Measurements from ENCODE around the gene ATP8B1.

ATP8B1 gene

DNA sequence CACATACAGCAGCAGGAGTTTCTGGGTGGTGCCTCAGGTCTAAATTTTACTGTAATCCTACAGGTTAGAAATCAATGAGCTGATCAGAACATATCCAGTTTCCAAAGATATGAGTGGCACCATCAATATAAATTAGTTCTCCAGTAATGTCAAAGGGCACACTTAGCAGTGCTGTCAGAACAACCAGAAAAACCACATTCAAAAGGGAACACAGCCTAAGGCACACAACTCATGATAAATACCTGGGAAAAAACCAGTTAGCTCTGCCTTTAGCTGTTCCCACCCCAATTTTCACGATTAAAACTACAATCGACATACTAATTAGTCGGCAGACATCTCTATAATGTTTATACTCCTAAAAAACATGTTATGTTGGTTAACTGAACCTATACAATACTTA, 31.5 kb downstream of the ATP8B1 start:
- H3K27me3 ChIP-seq (ENCODE audit: control insufficient read depth in 2 of 2, insufficient read depth in 2 of 2, low read length in 2 of 2) = no peaks in the 10 kb centered on the region
- peaks cover 4 to 9% of the 10 kb centered on the region in 2 donors for H3K36me3 ChIP-seq (ENCODE audit: control insufficient read depth in 2 of 2, insufficient read depth in 2 of 2, low read length in 2 of 2)
- peak overlapping the region; percentile 48 to 69 for H3K9ac ChIP-seq (ENCODE audit: low read depth in 1 of 2, low read length in 2 of 2)
- no peaks in the 10 kb centered on the region for H3K9me3 ChIP-seq (ENCODE audit: control insufficient read depth in 2 of 2, low read length in 2 of 2)
- peaks cover 48 to 80% of the 10 kb centered on the region in 2 donors for H3K4me1 ChIP-seq (ENCODE audit: control insufficient read depth in 2 of 2, insufficient read depth in 2 of 2, low read length in 2 of 2)
- peak overlapping the region; percentile 82 to 96 for H3K27ac ChIP-seq (ENCODE audit: low read depth in 2 of 2, low read length in 2 of 2)
- H3K4me3 ChIP-seq (ENCODE audit: low read length in 2 of 2) = peak overlapping the region in 1 of 2 donors; percentile 34

DNA sequence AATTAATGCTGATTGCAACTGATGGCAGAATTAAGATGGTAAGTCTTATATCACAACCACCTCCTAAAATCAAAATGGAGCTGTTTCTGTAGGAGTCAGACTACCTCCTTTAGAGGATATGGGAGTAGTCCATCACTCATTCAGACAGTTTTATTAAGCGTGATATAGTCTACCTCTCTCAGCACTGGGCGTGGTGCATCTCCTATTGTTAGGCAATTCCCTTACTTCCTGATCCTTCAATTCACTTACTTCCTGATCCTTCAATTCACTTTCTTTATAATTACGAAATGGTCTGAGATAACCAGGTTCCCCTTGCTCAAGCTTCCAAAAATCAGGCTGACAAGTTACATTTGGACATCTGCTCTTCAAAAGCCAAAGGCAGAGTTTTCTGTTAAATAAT, 31.9 kb downstream of the ATP8B1 start:
- peak overlapping the region; percentile 82 to 96 for H3K27ac ChIP-seq (ENCODE audit: low read depth in 2 of 2, low read length in 2 of 2)
- no peaks in the 10 kb centered on the region for H3K9me3 ChIP-seq (ENCODE audit: control insufficient read depth in 2 of 2, low read length in 2 of 2)
- H3K36me3 ChIP-seq (ENCODE audit: control insufficient read depth in 2 of 2, insufficient read depth in 2 of 2, low read length in 2 of 2) = peaks cover 4 to 10% of the 10 kb centered on the region in 2 donors
- peak overlapping the region; percentile 48 to 69 for H3K9ac ChIP-seq (ENCODE audit: low read depth in 1 of 2, low read length in 2 of 2)
- H3K27me3 ChIP-seq (ENCODE audit: control insufficient read depth in 2 of 2, insufficient read depth in 2 of 2, low read length in 2 of 2) = no peaks in the 10 kb centered on the region
- peaks cover 47 to 78% of the 10 kb centered on the region in 2 donors for H3K4me1 ChIP-seq (ENCODE audit: control insufficient read depth in 2 of 2, insufficient read depth in 2 of 2, low read length in 2 of 2)
- H3K4me3 ChIP-seq (ENCODE audit: low read length in 2 of 2) = peak overlapping the region in 1 of 2 donors; percentile 34

DNA sequence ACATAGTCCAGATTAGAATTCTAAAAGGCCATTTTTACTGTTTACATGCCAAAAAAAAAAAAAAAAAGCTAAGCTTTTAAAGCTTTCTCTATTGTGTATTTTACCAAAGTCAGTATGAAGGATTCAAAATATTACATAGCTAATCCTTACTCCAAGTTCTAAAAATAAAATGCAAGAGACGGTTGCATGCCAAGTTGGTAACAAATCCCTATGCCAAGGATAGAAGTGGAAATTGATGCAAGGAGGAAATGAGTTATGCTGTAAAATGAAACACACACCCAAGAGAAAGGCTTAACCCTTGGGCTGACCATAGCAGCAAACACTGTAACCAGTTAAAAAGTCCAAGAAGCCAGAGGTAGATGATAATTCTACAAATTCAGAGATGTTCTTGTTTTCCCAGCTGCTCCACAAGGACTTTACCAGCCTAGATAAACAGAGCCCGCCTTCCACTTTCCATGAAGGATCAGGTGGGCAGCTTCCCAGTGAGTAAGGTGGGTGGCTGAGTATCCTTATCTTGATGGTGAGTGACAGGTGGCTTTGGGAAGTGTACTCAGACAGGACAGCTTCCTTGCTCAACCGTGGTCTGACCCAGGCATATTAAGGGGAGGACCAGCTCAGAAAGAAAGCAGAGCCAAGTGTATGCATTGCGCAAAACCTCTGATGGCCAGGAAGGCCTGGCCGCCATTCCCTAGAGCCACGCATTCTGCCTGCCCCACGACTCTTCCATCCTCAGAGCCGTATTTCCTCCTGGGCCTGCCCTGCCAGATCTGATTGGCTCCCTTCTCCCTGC, 34.4 kb downstream of the ATP8B1 start:
- Histone ChIP-seq H3K9me3 (ENCODE audit: control insufficient read depth in 2 of 2, low read length in 2 of 2) (no peaks in the 10 kb centered on the region), H3K9ac (ENCODE audit: low read depth in 1 of 2, low read length in 2 of 2) (peak overlapping the region in 1 of 2 donors; percentile 46), H3K4me3 (ENCODE audit: low read length in 2 of 2) (peak overlapping the region in 1 of 2 donors; percentile 44), H3K27ac (ENCODE audit: low read depth in 2 of 2, low read length in 2 of 2) (peak overlapping the region; percentile 85 to 89), H3K4me1 (ENCODE audit: control insufficient read depth in 2 of 2, insufficient read depth in 2 of 2, low read length in 2 of 2) (peaks cover 42 to 68% of the 10 kb centered on the region in 2 donors), H3K27me3 (ENCODE audit: control insufficient read depth in 2 of 2, insufficient read depth in 2 of 2, low read length in 2 of 2) (no peaks in the 10 kb centered on the region), H3K36me3 (ENCODE audit: control insufficient read depth in 2 of 2, insufficient read depth in 2 of 2, low read length in 2 of 2) (peaks cover 4 to 9% of the 10 kb centered on the region in 2 donors)

DNA sequence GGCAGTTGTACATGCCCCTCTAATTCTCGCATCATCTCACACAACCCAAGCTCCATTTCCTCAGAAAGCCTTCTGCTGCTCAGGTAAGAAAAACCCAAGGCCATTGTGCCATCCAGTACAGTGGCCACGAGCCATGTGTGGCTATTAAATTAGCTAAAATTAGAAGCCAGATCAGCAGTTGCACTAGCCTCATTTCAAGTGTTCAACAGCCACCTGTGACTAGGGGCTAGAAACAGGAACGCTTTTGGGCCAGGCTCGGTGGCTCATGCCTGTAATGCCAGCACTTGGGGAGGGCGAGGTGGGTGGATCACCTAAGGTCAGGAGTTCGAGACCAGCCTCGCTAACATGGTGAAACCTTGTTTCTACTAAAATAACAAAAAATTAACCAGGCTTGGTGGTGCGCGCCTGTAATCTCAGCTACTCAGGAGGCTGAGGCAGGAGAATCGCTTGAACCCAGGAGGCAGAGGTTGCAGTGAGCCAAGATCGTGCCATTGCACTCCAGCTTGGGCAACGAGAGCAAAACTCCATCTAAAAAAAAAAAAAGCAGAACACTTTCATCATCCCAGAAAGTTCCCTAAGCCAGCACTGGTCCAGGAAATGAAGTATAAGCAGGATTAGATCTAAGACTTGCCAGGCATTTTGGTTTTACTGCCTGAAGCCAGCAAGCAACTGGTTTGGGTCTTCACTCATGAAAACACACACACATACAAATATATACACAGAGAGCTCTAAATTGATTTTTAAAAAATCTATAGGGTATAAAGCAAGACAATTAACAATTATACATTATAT, 35.7 kb downstream of the ATP8B1 start:
- H3K27ac ChIP-seq (ENCODE audit: low read depth in 2 of 2, low read length in 2 of 2) = peak overlapping the region in 1 of 2 donors; percentile 28
- no peaks in the 10 kb centered on the region for H3K9me3 ChIP-seq (ENCODE audit: control insufficient read depth in 2 of 2, low read length in 2 of 2)
- H3K4me3 ChIP-seq (ENCODE audit: low read length in 2 of 2) = no peak overlapping the region
- H3K4me1 ChIP-seq (ENCODE audit: control insufficient read depth in 2 of 2, insufficient read depth in 2 of 2, low read length in 2 of 2) = peaks cover 29 to 60% of the 10 kb centered on the region in 2 donors
- peaks cover 4 to 9% of the 10 kb centered on the region in 2 donors for H3K36me3 ChIP-seq (ENCODE audit: control insufficient read depth in 2 of 2, insufficient read depth in 2 of 2, low read length in 2 of 2)
- no peaks in the 10 kb centered on the region for H3K27me3 ChIP-seq (ENCODE audit: control insufficient read depth in 2 of 2, insufficient read depth in 2 of 2, low read length in 2 of 2)
- H3K9ac ChIP-seq (ENCODE audit: low read depth in 1 of 2, low read length in 2 of 2) = no peak overlapping the region

DNA sequence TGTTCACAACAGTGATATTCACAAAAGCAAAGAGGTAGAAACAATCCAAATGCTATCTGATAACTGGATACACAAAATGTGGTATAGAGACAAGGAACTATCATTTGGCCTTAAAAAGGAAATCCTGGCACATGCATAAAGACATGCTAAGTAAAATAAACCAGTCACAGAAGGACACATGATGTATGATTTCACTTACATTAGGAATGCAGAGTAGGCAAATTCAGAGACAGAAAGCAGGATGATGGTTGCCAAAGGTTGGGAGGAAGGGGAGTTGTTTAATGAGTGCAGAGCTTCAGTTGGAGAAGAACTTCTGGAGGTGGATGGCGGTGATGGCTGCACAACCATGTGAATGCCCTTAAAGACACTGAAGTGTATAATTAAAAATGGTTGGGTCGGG, 38.1 kb downstream of the ATP8B1 start:
- Histone ChIP-seq H3K27me3 (ENCODE audit: control insufficient read depth in 2 of 2, insufficient read depth in 2 of 2, low read length in 2 of 2) (no peaks in the 10 kb centered on the region), H3K9ac (ENCODE audit: low read depth in 1 of 2, low read length in 2 of 2) (no peak overlapping the region), H3K36me3 (ENCODE audit: control insufficient read depth in 2 of 2, insufficient read depth in 2 of 2, low read length in 2 of 2) (peaks cover 4 to 9% of the 10 kb centered on the region in 2 donors), H3K27ac (ENCODE audit: low read depth in 2 of 2, low read length in 2 of 2) (no peak overlapping the region), H3K4me1 (ENCODE audit: control insufficient read depth in 2 of 2, insufficient read depth in 2 of 2, low read length in 2 of 2) (peaks cover 13 to 45% of the 10 kb centered on the region in 2 donors), H3K9me3 (ENCODE audit: control insufficient read depth in 2 of 2, low read length in 2 of 2) (no peaks in the 10 kb centered on the region), H3K4me3 (ENCODE audit: low read length in 2 of 2) (no peak overlapping the region)

DNA sequence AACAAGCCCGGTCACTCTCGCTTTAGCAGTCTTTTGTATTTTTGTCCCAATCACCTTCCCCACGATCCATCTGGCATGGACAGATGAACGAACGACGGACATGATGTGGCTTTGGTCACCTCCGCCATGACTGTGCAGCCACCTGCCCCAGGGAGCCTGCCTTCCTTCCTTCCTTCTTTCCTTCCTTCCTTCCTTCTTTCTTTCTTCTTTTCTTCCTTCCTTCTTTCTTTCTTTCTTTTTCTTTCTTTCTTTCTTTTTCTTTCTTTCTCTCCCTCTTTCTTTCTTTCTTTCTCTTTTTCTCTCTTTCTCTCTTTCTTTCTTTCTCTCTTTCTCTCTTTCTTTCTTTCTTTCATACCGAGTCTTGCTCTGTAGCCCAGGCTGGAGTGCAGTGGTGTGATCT, 39.0 kb downstream of the ATP8B1 start:
- H3K27ac ChIP-seq (ENCODE audit: low read depth in 2 of 2, low read length in 2 of 2) = no peak overlapping the region
- H3K9ac ChIP-seq (ENCODE audit: low read depth in 1 of 2, low read length in 2 of 2) = no peak overlapping the region
- no peaks in the 10 kb centered on the region for H3K9me3 ChIP-seq (ENCODE audit: control insufficient read depth in 2 of 2, low read length in 2 of 2)
- no peaks in the 10 kb centered on the region for H3K27me3 ChIP-seq (ENCODE audit: control insufficient read depth in 2 of 2, insufficient read depth in 2 of 2, low read length in 2 of 2)
- peaks cover 4 to 12% of the 10 kb centered on the region in 2 donors for H3K36me3 ChIP-seq (ENCODE audit: control insufficient read depth in 2 of 2, insufficient read depth in 2 of 2, low read length in 2 of 2)
- no peak overlapping the region for H3K4me3 ChIP-seq (ENCODE audit: low read length in 2 of 2)
- peaks cover 10 to 40% of the 10 kb centered on the region in 2 donors for H3K4me1 ChIP-seq (ENCODE audit: control insufficient read depth in 2 of 2, insufficient read depth in 2 of 2, low read length in 2 of 2)

DNA sequence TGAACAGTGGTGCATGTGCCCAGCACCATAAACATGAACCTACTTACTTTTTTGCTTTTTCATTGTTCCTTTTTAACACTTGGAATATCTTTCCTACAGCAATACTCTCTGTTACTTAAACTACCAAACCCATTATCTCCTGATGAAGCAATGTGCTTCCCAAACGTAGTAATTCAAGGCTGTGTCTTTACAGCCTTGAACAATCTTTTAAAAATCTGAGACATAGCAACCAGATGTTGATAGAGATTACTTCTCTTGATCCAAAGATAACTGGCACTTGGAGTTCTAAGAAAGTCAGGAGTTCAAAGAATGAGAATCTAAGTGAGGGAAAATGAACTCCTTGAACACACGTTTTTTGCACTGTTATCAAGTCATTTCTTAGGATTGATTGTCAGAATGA, 40.4 kb downstream of the ATP8B1 start:
- Histone ChIP-seq H3K4me1 (ENCODE audit: control insufficient read depth in 2 of 2, insufficient read depth in 2 of 2, low read length in 2 of 2) (peaks cover 5 to 27% of the 10 kb centered on the region in 2 donors), H3K27me3 (ENCODE audit: control insufficient read depth in 2 of 2, insufficient read depth in 2 of 2, low read length in 2 of 2) (no peaks in the 10 kb centered on the region), H3K4me3 (ENCODE audit: low read length in 2 of 2) (no peak overlapping the region), H3K9ac (ENCODE audit: low read depth in 1 of 2, low read length in 2 of 2) (no peak overlapping the region), H3K36me3 (ENCODE audit: control insufficient read depth in 2 of 2, insufficient read depth in 2 of 2, low read length in 2 of 2) (peaks cover 4 to 12% of the 10 kb centered on the region in 2 donors), H3K9me3 (ENCODE audit: control insufficient read depth in 2 of 2, low read length in 2 of 2) (no peaks in the 10 kb centered on the region), H3K27ac (ENCODE audit: low read depth in 2 of 2, low read length in 2 of 2) (peak overlapping the region; percentile 3 to 45)

DNA sequence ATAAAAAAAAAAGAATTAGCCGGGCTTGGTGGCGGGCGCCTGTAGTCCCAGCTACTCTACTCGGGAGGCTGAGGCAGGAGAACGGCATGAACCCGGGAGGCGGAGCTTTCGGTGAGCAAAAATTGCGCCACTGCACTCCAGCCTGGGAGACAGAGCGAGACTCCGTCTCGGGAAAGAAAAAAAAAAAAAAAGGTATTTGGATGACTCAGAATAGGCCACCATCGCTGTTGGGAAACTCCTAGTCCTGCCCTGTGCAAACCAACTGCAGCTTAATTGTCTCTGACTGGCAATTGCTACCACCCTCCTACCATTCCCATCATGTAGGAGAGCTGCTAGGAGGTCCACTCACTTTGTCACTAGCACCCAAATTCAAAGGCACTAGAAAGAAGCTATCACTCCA, 43.5 kb downstream of the ATP8B1 start:
- H3K9me3 ChIP-seq (ENCODE audit: control insufficient read depth in 2 of 2, low read length in 2 of 2) = no peaks in the 10 kb centered on the region
- peaks cover 7 to 8% of the 10 kb centered on the region in 2 donors for H3K36me3 ChIP-seq (ENCODE audit: control insufficient read depth in 2 of 2, insufficient read depth in 2 of 2, low read length in 2 of 2)
- H3K4me1 ChIP-seq (ENCODE audit: control insufficient read depth in 2 of 2, insufficient read depth in 2 of 2, low read length in 2 of 2) = peaks cover 5 to 20% of the 10 kb centered on the region in 2 donors
- peak overlapping the region; percentile 73 to 75 for H3K27ac ChIP-seq (ENCODE audit: low read depth in 2 of 2, low read length in 2 of 2)
- H3K9ac ChIP-seq (ENCODE audit: low read depth in 1 of 2, low read length in 2 of 2) = no peak overlapping the region
- H3K27me3 ChIP-seq (ENCODE audit: control insufficient read depth in 2 of 2, insufficient read depth in 2 of 2, low read length in 2 of 2) = no peaks in the 10 kb centered on the region
- H3K4me3 ChIP-seq (ENCODE audit: low read length in 2 of 2) = no peak overlapping the region

DNA sequence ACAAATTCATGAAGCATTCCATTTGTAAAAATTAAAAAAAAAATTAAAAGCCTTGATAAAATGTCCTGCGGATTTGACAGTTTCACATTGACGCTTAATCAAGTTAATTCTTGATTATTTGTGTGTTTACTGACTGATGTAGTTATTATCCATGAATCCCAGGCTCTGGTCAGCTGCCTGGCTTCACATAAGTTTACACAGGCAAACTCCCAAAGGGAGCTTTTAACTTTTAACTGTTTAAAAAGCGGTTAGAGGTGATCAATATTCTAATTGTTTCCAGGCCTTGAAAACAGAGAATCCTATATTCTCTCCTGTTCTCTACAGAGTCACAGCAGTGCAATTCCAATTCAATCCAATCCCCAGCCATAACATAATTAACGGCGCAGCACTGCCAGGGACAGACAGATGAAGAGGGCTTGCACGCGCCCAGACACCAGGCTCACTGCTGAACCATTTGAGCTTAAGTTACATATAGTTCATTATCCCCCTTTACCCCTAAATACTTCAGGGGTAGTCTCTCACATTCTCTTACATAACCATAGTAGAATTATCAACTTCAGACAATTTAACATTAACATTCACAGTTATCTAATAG, 47.5 kb downstream of the ATP8B1 start:
- Histone ChIP-seq H3K9ac (ENCODE audit: low read depth in 1 of 2, low read length in 2 of 2) (no peak overlapping the region), H3K27ac (ENCODE audit: low read depth in 2 of 2, low read length in 2 of 2) (no peak overlapping the region), H3K9me3 (ENCODE audit: control insufficient read depth in 2 of 2, low read length in 2 of 2) (no peaks in the 10 kb centered on the region)

More for the DNA sequence above, 47.5 kb downstream of the ATP8B1 start:
- no peak overlapping the region for H3K4me3 ChIP-seq (ENCODE audit: low read length in 2 of 2)
- H3K4me1 ChIP-seq (ENCODE audit: control insufficient read depth in 2 of 2, insufficient read depth in 2 of 2, low read length in 2 of 2) = peaks cover 9 to 29% of the 10 kb centered on the region in 2 donors
- H3K36me3 ChIP-seq (ENCODE audit: control insufficient read depth in 2 of 2, insufficient read depth in 2 of 2, low read length in 2 of 2) = peaks cover 8% of the 10 kb centered on the region in 2 donors
- no peaks in the 10 kb centered on the region for H3K27me3 ChIP-seq (ENCODE audit: control insufficient read depth in 2 of 2, insufficient read depth in 2 of 2, low read length in 2 of 2)

Data from mucosa of rectum (tissue), 2 donors.